Activated CD4-positive, alpha-beta T cell treated with anti-CD3 and anti-CD28 coated beads, Interleukin-2, amount 10 ng/mL, durations not matched to agents 24 days and 14 days (primary cell): ENCODE results near the gene RNF183. TPM values are rescaled to one million over a fixed set of nuclear protein-coding genes. Genes with fewer than 3 reads are reported as not detected.
"Not testable (repeated sequence)": the region's sequence is repeated elsewhere in the genome, so short reads cannot be mapped to it uniquely, and the experiment has no call there.

ENCODE experiments used
- DNase-seq: peaks from one replicate; pipeline ENCODE4 v3.0.0; 2022
- H3K27ac Mint-ChIP-seq: one replicate; pipeline ENCODE4 v1.8.0; 2022; ENCODE audit warnings: mild to moderate bottlenecking, mixed read lengths
- H3K27me3 Mint-ChIP-seq: one replicate; pipeline ENCODE4 v1.8.0; 2022; ENCODE audit warnings: mixed read lengths
- H3K36me3 Mint-ChIP-seq: one replicate; pipeline ENCODE4 v1.8.0; 2022; ENCODE audit warnings: low read depth, mild to moderate bottlenecking, mixed read lengths
- H3K4me1 Mint-ChIP-seq: one replicate; pipeline ENCODE4 v1.8.0; 2021; ENCODE audit warnings: mixed read lengths
- H3K4me3 Mint-ChIP-seq: one replicate; pipeline ENCODE4 v1.8.0; 2022; ENCODE audit warnings: mild to moderate bottlenecking, moderate library complexity, mixed read lengths
- H3K9me3 Mint-ChIP-seq: one replicate; pipeline ENCODE4 v1.8.0; 2021; ENCODE audit warnings: mixed read lengths
- intact Hi-C: fragments of 100-400 bp; cut with micrococcal nuclease; formaldehyde crosslinking; loops from one replicate; pipeline ENCODE4 v1.15.1; 2023
- total RNA-seq: library from RNA; stranded (reverse); gene quantifications from 2 replicates; pipeline ENCODE4 v1.2.3, GENCODE V29; 2022

The RNF183 gene
- total RNA-seq, 1 donor from 2014 or later: 0.12 TPM

GRCh38 chr9:113249661-113250060 lies 53.5 kb downstream of the RNF183 start:
- H3K36me3 Mint-ChIP-seq, DNase-seq, H3K4me1 Mint-ChIP-seq, H3K4me3 Mint-ChIP-seq, H3K27me3 Mint-ChIP-seq, H3K27ac Mint-ChIP-seq, H3K9me3 Mint-ChIP-seq, intact Hi-C loops: not testable (repeated sequence)

DNA sequence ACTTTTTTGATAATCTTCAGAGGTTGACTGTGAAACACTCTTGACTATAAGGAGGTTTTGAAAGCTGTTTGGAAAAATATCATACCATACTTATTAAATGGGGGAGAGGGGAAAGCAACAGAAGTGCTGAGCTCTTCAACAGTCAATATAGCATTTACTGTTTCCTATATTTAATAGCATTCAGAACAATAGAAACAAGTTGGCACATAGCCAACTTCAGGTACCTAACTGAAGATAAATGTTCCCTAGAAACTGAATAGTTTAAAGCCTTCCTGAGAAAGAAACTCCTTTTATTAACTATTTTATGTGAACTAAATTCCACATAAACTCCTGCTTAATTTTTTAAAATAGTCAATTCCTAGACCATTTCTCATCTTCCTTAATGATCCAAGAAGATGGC lies 55.5 kb downstream of the RNF183 start:
- no peak overlapping the region for H3K4me3 Mint-ChIP-seq
- peaks cover 5% of the 10 kb centered on the region for H3K9me3 Mint-ChIP-seq
- intact Hi-C loops: no loop called here
- H3K4me1 Mint-ChIP-seq: peaks cover 3% of the 10 kb centered on the region
- DNase-seq: no peak
- H3K27me3 Mint-ChIP-seq: no peaks in the 10 kb centered on the region
- H3K27ac Mint-ChIP-seq: no peak overlapping the region
- H3K36me3 Mint-ChIP-seq: peaks cover 9% of the 10 kb centered on the region

Other genes with a start within 250 kb of the RNF183 start
- 0.30 and 0.33 TPM in 2 replicates for gene ZFP37, start 246.7 kb downstream of the RNF183 start, total RNA-seq
- 4.5 and 5.3 TPM in 2 replicates for gene SLC31A2, start 152.4 kb downstream of the RNF183 start, total RNA-seq
- gene FKBP15, start 82.1 kb downstream of the RNF183 start, total RNA-seq: 33.9 and 36.7 TPM in 2 replicates
- 18.6 and 20.0 TPM in 2 replicates for gene SLC31A1, start 81.8 kb downstream of the RNF183 start, total RNA-seq
- 52.0 and 57.4 TPM in 2 replicates for gene CDC26, start 27.8 kb downstream of the RNF183 start, total RNA-seq
- 63.6 and 64.6 TPM in 2 replicates for gene PRPF4, start 27.7 kb downstream of the RNF183 start, total RNA-seq
- 2.2 and 2.7 TPM in 2 replicates for gene WDR31, start 36.9 kb upstream of the RNF183 start, total RNA-seq
- 10.5 and 10.6 TPM in 2 replicates for gene BSPRY, start 46.2 kb upstream of the RNF183 start, total RNA-seq
- 16.5 and 17.8 TPM in 2 replicates for gene HDHD3, start 73.6 kb upstream of the RNF183 start, total RNA-seq
- 23.5 and 24.9 TPM in 2 replicates for gene ALAD, start 97.9 kb upstream of the RNF183 start, total RNA-seq
- 81.4 and 84.4 TPM in 2 replicates for gene POLE3, start 107.3 kb upstream of the RNF183 start, total RNA-seq
- 0.51 and 0.52 TPM in 2 replicates for gene C9orf43, start 107.4 kb upstream of the RNF183 start, total RNA-seq
- 113 and 122 TPM in 2 replicates for gene RGS3, start 160.4 kb upstream of the RNF183 start, total RNA-seq